Endometrial microvascular endothelial cells (primary cell): ENCODE measurements around the gene GJA9. TPM values are rescaled to one million over a fixed set of nuclear protein-coding genes. Genes with fewer than 3 reads are reported as not detected.
"Not testable (repeated sequence)": the region's sequence is repeated elsewhere in the genome, so short reads cannot be mapped to it uniquely, and the experiment has no call there.

Source experiments
- in situ Hi-C: cut with HindIII; loops from 2 replicates; pipeline ENCODE4 v1.10.0; 2017; ENCODE audit warnings: low sequenced_read_pairs, low pct_unique_long_range_greater_than_20kb; ENCODE audit errors: inconsistent ontology term
- total RNA-seq: library from RNA; depleted of rRNA; stranded (reverse); fragments of >200 nt; gene quantifications from one replicate; pipeline ENCODE4 v1.2.3, GENCODE V29; 2015; ENCODE audit errors: inconsistent ontology term

Gene GJA9
- total RNA-seq, result not detected

GRCh38 chr1:38881487-38881886, at the start of gene GJA9:
TSS of gene GJA9 (minus strand) at chr1:38881587. CDS start at chr1:38876098, 5,489 bp downstream.
- in situ Hi-C loops, result no loop called here

GRCh38 chr1:38929476-38929875, 48.1 kb upstream of the GJA9 start:
- in situ Hi-C loops, result no loop called here

- in situ Hi-C loops, result no loop called here
Measured at GRCh38 chr1:38929054-38929453, 47.7 kb upstream of the GJA9 start.

GRCh38 chr1:38926091-38926490, 44.7 kb upstream of the GJA9 start:
- in situ Hi-C loops, result no loop called here

GRCh38 chr1:38925391-38925790, 44.0 kb upstream of the GJA9 start:
- in situ Hi-C loops, result no loop called here

- in situ Hi-C loops, result no loop called here
Measured at GRCh38 chr1:38923607-38924006, 42.2 kb upstream of the GJA9 start.

GRCh38 chr1:38919130-38919529, 37.7 kb upstream of the GJA9 start:
- in situ Hi-C loops, result no loop called here

GRCh38 chr1:38918568-38918967, 37.2 kb upstream of the GJA9 start:
- in situ Hi-C loops, result no loop called here

- in situ Hi-C loops, result no loop called here
Measured at GRCh38 chr1:38917772-38918171, 36.4 kb upstream of the GJA9 start.

- in situ Hi-C loops, result no loop called here
Measured at GRCh38 chr1:38917337-38917736, 36.0 kb upstream of the GJA9 start.

- in situ Hi-C loops, result no loop called here
Measured at GRCh38 chr1:38915352-38915948, 34.1 kb upstream of the GJA9 start.

- in situ Hi-C loops, result not testable (repeated sequence)
Measured at GRCh38 chr1:38914908-38915307, 33.5 kb upstream of the GJA9 start.

GRCh38 chr1:38908821-38909220, 27.4 kb upstream of the GJA9 start:
- in situ Hi-C loops, result no loop called here

- in situ Hi-C loops, result no loop called here
Measured at GRCh38 chr1:38905985-38906384, 24.6 kb upstream of the GJA9 start.

- in situ Hi-C loops, result no loop called here
Measured at GRCh38 chr1:38899560-38899959, 18.2 kb upstream of the GJA9 start.

- in situ Hi-C loops, result no loop called here
Measured at GRCh38 chr1:38898653-38899230, 17.4 kb upstream of the GJA9 start.

GRCh38 chr1:38896169-38896568, 14.8 kb upstream of the GJA9 start:
- in situ Hi-C loops, result no loop called here

- in situ Hi-C loops, result no loop called here
Measured at GRCh38 chr1:38892976-38893375, 11.6 kb upstream of the GJA9 start.

- in situ Hi-C loops, result no loop called here
Measured at GRCh38 chr1:38891753-38892152, 10.4 kb upstream of the GJA9 start.

- in situ Hi-C loops, result no loop called here
Measured at GRCh38 chr1:38889589-38889988, 8.2 kb upstream of the GJA9 start.
